ENCODE results near the gene SHKBP1.

Gene SHKBP1

DNA sequence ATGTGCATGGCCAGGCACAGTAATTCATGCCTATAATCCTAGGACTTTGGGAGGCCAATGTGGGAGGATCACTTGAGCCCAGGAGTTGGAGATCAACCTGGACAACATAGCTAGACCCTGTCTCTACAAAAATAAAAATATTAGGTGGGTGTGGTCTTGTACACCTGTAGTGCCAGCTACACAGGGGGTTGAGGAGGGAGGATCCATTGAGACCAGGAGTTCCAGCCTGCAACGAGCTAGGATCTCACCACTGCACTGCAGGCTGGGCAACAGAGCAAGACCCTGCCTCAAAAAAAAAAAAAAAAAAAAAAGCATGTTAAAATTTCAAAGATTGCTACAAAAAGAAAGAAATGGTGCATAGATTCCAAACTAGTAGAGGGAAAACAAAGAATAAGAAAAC is 61.7 kb downstream of the SHKBP1 start:
- no peak for DNase-seq (ENCODE audit: low read depth in 3 of 3)

- no peak for DNase-seq (ENCODE audit: low read depth in 3 of 3)
Measured at GRCh38 chr19:40639638-40639982, 62.9 kb downstream of the SHKBP1 start.

GRCh38 chr19:40640744-40641143 is 64.1 kb downstream of the SHKBP1 start:
- DNase-seq (ENCODE audit: low read depth in 3 of 3) = no peak
